ENCODE measurements around the gene CHRNB2. TPM values are rescaled to one million over a fixed set of nuclear protein-coding genes. Genes with fewer than 3 reads are reported as not detected.

CHRNB2 gene
- total and polyA plus RNA-seq, 2 of the 4 experiments (the other 2 are of a cell fraction), result under 0.01 to 0.03 TPM

DNA sequence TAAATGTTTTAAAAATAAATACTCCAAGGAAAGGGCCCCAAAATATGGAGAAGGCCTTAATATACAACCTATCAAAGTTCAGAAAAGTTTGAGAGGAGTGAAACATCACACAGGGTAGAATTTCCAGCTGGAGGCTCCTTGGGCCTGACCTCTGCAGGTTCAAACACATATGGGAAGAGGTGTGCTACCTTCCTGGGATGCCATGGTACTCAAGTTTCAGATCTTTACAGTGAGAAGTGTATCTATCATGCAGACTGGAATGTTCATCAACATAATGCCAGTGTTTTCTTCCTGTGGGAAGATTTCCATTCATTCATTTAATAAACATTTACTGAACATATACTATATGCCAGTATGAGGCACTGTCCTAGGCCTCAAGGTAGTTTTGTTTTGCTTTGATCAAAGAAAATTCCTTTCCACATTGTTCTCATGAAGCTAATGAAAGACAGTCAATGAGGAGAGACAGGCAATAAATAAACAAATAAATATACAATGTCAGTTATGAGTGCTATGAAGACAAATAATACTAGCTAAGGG lies 55.0 kb downstream of the CHRNB2 start:
- Histone ChIP-seq H3K18ac (ENCODE audit: low read depth, low read length) (no peak overlapping the region), H3K79me1 (ENCODE audit: low read depth in 1 of 2, low read length in 2 of 2) (peaks cover 21 to 70% of the 10 kb centered on the region in 2 experiments), H3K36me3 (ENCODE audit: control insufficient read depth, insufficient read depth, low read length) (peaks cover 4% of the 10 kb centered on the region), H3K4me2 (ENCODE audit: low read depth, low read length) (no peak overlapping the region), H4K5ac (ENCODE audit: low read depth, low read length) (no peak overlapping the region), H3K27ac (ENCODE audit: insufficient read depth, low read length) (no peak overlapping the region), H3K23ac (ENCODE audit: low read depth, low read length) (no peak overlapping the region), H3K14ac (replicated peaks; ENCODE audit: low read depth, low read length) (no peak overlapping the region), H4K8ac (ENCODE audit: low read depth in 2 of 2, low read length in 2 of 2) (no peak overlapping the region), H2AFZ (replicated peaks; ENCODE audit: low read length, poor library complexity) (no peak overlapping the region), H2BK120ac (ENCODE audit: low read depth, low read length) (no peak overlapping the region), H2AK9ac (replicated peaks; ENCODE audit: low read depth, low read length, poor library complexity) (no peak overlapping the region), H4K20me1 (ENCODE audit: insufficient read depth, low read length) (peaks cover 68% of the 10 kb centered on the region), H3K56ac (ENCODE audit: extremely low read depth, insufficient read depth, low read length) (no peak overlapping the region), H3K9ac (ENCODE audit: low read depth, low read length) (no peak overlapping the region), H3K4me1 (ENCODE audit: control insufficient read depth, insufficient read depth, low read length) (peaks cover 9% of the 10 kb centered on the region), H2BK5ac (ENCODE audit: low read depth, low read length, poor library complexity, severe bottlenecking) (no peak overlapping the region), H2BK15ac (ENCODE audit: low read depth, low read length) (no peak overlapping the region), H2AK5ac (ENCODE audit: low read depth, low read length) (no peak overlapping the region), H2BK20ac (ENCODE audit: low read depth, low read length) (no peak overlapping the region), H3K4me3 (ENCODE audit: insufficient read depth, low read depth, low read length) (no peak overlapping the region), H3K9me1 (ENCODE audit: insufficient read depth, low read length) (peaks cover 13% of the 10 kb centered on the region), H3K27me3 (ENCODE audit: control insufficient read depth, insufficient read depth, low read length) (no peaks in the 10 kb centered on the region), H3K4ac (ENCODE audit: low read depth, low read length) (no peak overlapping the region), H3K9me3 (ENCODE audit: control insufficient read depth, insufficient read depth, low read length) (no peaks in the 10 kb centered on the region), H4K91ac (ENCODE audit: insufficient read depth, low read depth, low read length) (no peak overlapping the region)
- in situ Hi-C loops (cut with MboI; ENCODE audit: low sequenced_read_pairs), result no loop called here
- no peak for TF ChIP-seq MXI1 (IDR thresholded peaks at IDR 0.05; ENCODE audit: borderline replicate concordance, low read depth, low read length)
- TF ChIP-seq RCOR1 (IDR thresholded peaks at IDR 0.05; ENCODE audit: insufficient replicate concordance, low read length), result no peak
- no peak for TF ChIP-seq CEBPB (IDR thresholded peaks at IDR 0.05; ENCODE audit: low read depth, low read length)
- no peak for TF ChIP-seq SMC3 (IDR thresholded peaks at IDR 0.05; ENCODE audit: low read depth, low read length)
- no peak for TF ChIP-seq BHLHE40 (IDR thresholded peaks at IDR 0.05; ENCODE audit: low read depth, low read length)
- TF ChIP-seq, protein P1, sequence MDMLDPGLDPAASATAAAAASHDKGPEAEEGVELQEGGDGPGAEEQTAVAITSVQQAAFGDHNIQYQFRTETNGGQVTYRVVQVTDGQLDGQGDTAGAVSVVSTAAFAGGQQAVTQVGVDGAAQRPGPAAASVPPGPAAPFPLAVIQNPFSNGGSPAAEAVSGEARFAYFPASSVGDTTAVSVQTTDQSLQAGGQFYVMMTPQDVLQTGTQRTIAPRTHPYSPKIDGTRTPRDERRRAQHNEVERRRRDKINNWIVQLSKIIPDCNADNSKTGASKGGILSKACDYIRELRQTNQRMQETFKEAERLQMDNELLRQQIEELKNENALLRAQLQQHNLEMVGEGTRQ (IDR thresholded peaks at IDR 0.05; ENCODE audit: low read depth, low read length), result no peak
- TF ChIP-seq NFE2L2 (IDR thresholded peaks at IDR 0.05; ENCODE audit: low read depth, low read length), result no peak
- no peak for TF ChIP-seq RAD21 (IDR thresholded peaks at IDR 0.05; ENCODE audit: low read length)
- no peak for TF ChIP-seq MAFK (IDR thresholded peaks at IDR 0.05; ENCODE audit: low read depth, low read length)
- TF ChIP-seq POLR2A (IDR thresholded peaks at IDR 0.05; ENCODE audit: low read depth, low read length), result no peak
- TF ChIP-seq, protein P2, sequence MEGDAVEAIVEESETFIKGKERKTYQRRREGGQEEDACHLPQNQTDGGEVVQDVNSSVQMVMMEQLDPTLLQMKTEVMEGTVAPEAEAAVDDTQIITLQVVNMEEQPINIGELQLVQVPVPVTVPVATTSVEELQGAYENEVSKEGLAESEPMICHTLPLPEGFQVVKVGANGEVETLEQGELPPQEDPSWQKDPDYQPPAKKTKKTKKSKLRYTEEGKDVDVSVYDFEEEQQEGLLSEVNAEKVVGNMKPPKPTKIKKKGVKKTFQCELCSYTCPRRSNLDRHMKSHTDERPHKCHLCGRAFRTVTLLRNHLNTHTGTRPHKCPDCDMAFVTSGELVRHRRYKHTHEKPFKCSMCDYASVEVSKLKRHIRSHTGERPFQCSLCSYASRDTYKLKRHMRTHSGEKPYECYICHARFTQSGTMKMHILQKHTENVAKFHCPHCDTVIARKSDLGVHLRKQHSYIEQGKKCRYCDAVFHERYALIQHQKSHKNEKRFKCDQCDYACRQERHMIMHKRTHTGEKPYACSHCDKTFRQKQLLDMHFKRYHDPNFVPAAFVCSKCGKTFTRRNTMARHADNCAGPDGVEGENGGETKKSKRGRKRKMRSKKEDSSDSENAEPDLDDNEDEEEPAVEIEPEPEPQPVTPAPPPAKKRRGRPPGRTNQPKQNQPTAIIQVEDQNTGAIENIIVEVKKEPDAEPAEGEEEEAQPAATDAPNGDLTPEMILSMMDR (conservative IDR thresholded peaks at IDR 0.05; ENCODE audit: low read depth, low read length), result no peak
- no peak for ATAC-seq (ENCODE audit: low read depth)
- dilution Hi-C loops (cut with HindIII; ENCODE audit: low sequenced_read_pairs, unreplicated experiment), result no loop called here
- no TSS peak for BruUV-seq (replicated peaks)
- no peak for DNase-seq
- intact Hi-C loops (cut with micrococcal nuclease), result no loop called here
- ChIA-PET CTCF (no interaction called here), POLR2A (ENCODE audit: unreplicated experiment) (no interaction called here)
